Astrocyte (in vitro differentiated cells and primary cell): ENCODE data around the gene CAMK2D. TPM values are rescaled to one million over a fixed set of nuclear protein-coding genes. Genes with fewer than 3 reads are reported as not detected.

ENCODE experiments used
- DNase-seq: peaks from one replicate; pipeline ENCODE4 v3.0.0-alpha.2; 2010; ENCODE audit warnings: low read depth
- FAIRE-seq: peaks from 2 replicates; lab custom pipeline; 2011; peaks lifted over from hg19 to GRCh38; lab: Jason Lieb, UNC
- H2AFZ ChIP-seq: 2 replicates; pipeline ENCODE4 v1.6.0; 2012; ENCODE audit warnings: low read depth, low read length, inconsistent platforms
- H3K27ac ChIP-seq: 2 replicates; pipeline ENCODE4 v1.5.1; 2011; ENCODE audit warnings: low read depth, low read length, inconsistent platforms
- H3K27me3 ChIP-seq: 2 replicates; pipeline ENCODE4 v1.6.0; 2011; ENCODE audit warnings: low read length, inconsistent platforms; ENCODE audit not compliant: insufficient read depth
- H3K36me3 ChIP-seq: 2 replicates; pipeline ENCODE4 v1.5.1; 2011; ENCODE audit warnings: low read length, inconsistent platforms; ENCODE audit not compliant: insufficient read depth
- H3K4me1 ChIP-seq: 2 replicates; pipeline ENCODE4 v1.5.1; 2011; ENCODE audit warnings: low read length, inconsistent platforms; ENCODE audit not compliant: insufficient read depth
- H3K4me2 ChIP-seq: 2 replicates; pipeline ENCODE4 v1.6.0; 2012; ENCODE audit warnings: low read length, inconsistent platforms
- H3K4me3 ChIP-seq: 2 replicates; pipeline ENCODE4 v1.5.1; 2011; ENCODE audit warnings: low read depth, mild to moderate bottlenecking, low read length, inconsistent platforms; ENCODE audit not compliant: insufficient read depth
- H3K79me2 ChIP-seq: 2 replicates; pipeline ENCODE4 v1.6.0; 2012; ENCODE audit warnings: mild to moderate bottlenecking, low read length, inconsistent platforms; ENCODE audit not compliant: insufficient read depth
- H3K9ac ChIP-seq: 2 replicates; pipeline ENCODE4 v1.6.0; 2012; ENCODE audit warnings: mild to moderate bottlenecking, low read length, inconsistent platforms
- H3K9me3 ChIP-seq: 2 replicates; pipeline ENCODE4 v1.5.1; 2012; ENCODE audit warnings: low read depth, mild to moderate bottlenecking, low read length, inconsistent platforms; ENCODE audit not compliant: insufficient read depth
- H4K20me1 ChIP-seq: 2 replicates; pipeline ENCODE4 v1.6.0; 2012; ENCODE audit warnings: low read length, inconsistent platforms; ENCODE audit not compliant: insufficient read depth
- H3K27ac Mint-ChIP-seq: one replicate; pipeline ENCODE4 v1.8.0; 2021; ENCODE audit warnings: mild to moderate bottlenecking, mixed read lengths; ENCODE audit not compliant: unreplicated experiment
- H3K27me3 Mint-ChIP-seq: one replicate; pipeline ENCODE4 v1.8.0; 2021; ENCODE audit warnings: low read depth, mixed read lengths; ENCODE audit not compliant: unreplicated experiment
- H3K36me3 Mint-ChIP-seq: one replicate; pipeline ENCODE4 v1.8.0; 2021; ENCODE audit warnings: low read depth, mixed read lengths; ENCODE audit not compliant: unreplicated experiment
- H3K4me1 Mint-ChIP-seq: one replicate; pipeline ENCODE4 v1.8.0; 2021; ENCODE audit warnings: low read depth, mixed read lengths; ENCODE audit not compliant: unreplicated experiment
- H3K4me3 Mint-ChIP-seq: one replicate; pipeline ENCODE4 v1.8.0; 2021; ENCODE audit warnings: mild to moderate bottlenecking, moderate library complexity, mixed read lengths; ENCODE audit not compliant: unreplicated experiment
- H3K9me3 Mint-ChIP-seq: one replicate; pipeline ENCODE4 v1.8.0; 2021; ENCODE audit warnings: mild to moderate bottlenecking, mixed read lengths; ENCODE audit not compliant: unreplicated experiment
- CTCF ChIP-seq: IDR thresholded peaks from 2 replicates; pipeline ENCODE4 v1.5.1; 2011; ENCODE audit warnings: low read depth, mild to moderate bottlenecking, inconsistent platforms, low read length, moderate library complexity; ENCODE audit not compliant: insufficient read depth
- EZH2 ChIP-seq: IDR thresholded peaks from 2 replicates; pipeline ENCODE4 v1.6.1; 2012; ENCODE audit warnings: mild to moderate bottlenecking, low read length, inconsistent platforms; ENCODE audit not compliant: insufficient read depth
- total RNA-seq: library from RNA; stranded (reverse); gene quantifications from 2 replicates; pipeline ENCODE4 v1.2.1, GENCODE V29; 2021

CAMK2D gene
- total RNA-seq, 1 donor from 2014 or later = 80.8 TPM

DNA sequence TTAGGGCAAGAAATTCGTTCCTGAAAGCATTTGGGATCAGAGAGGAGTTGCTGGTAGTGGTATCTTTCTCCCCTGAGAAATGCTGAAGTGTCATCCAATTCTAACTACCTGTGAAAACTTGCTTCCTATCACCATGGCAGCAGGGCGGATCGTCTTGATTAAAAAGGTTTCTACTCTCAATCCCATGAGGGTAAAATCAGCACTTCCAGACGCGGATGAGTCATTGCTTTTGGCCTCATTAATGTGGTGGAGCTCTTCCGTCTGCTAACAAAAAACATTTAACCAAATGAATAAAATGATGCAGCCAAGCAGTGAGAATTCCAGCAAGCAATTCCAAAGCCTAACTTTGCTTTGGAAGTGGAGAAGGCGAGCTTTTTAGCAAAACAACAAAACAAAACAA is 325.6 kb downstream of the CAMK2D start:
- H3K4me2 ChIP-seq = peak overlapping the region; percentile 51
- H3K27ac Mint-ChIP-seq = peak overlapping the region; percentile 68
- no peak overlapping the region for H3K4me3 ChIP-seq
- H3K4me1 ChIP-seq = peaks cover 30% of the 10 kb centered on the region
- H3K27ac ChIP-seq = peak overlapping the region; percentile 30
- peaks cover 11% of the 10 kb centered on the region for H3K9me3 Mint-ChIP-seq
- peak; percentile 92 for DNase-seq
- no peaks in the 10 kb centered on the region for H3K36me3 ChIP-seq
- H3K4me3 Mint-ChIP-seq = no peak overlapping the region
- peaks cover 4% of the 10 kb centered on the region for H3K36me3 Mint-ChIP-seq
- no peaks in the 10 kb centered on the region for H4K20me1 ChIP-seq
- FAIRE-seq = peak; percentile 93
- H3K27me3 Mint-ChIP-seq = no peaks in the 10 kb centered on the region
- H3K9ac ChIP-seq = no peak overlapping the region
- H3K27me3 ChIP-seq = no peaks in the 10 kb centered on the region
- TF ChIP-seq CTCF (no peak), EZH2 (no peak)
- H2AFZ ChIP-seq = no peak overlapping the region
- H3K4me1 Mint-ChIP-seq = peaks cover 25% of the 10 kb centered on the region
- H3K9me3 ChIP-seq = no peaks in the 10 kb centered on the region
- no peaks in the 10 kb centered on the region for H3K79me2 ChIP-seq

GRCh38 chr4:113434247-113434587 is 327.3 kb downstream of the CAMK2D start:
- Mint-ChIP-seq H3K4me3 (peak overlapping the region; percentile 31), H3K9me3 (peaks cover 20% of the 10 kb centered on the region), H3K27ac (peak overlapping the region; percentile 81), H3K36me3 (peaks cover 9% of the 10 kb centered on the region), H3K27me3 (no peaks in the 10 kb centered on the region), H3K4me1 (peaks cover 25% of the 10 kb centered on the region)
- Histone ChIP-seq H3K36me3 (no peaks in the 10 kb centered on the region), H3K27me3 (no peaks in the 10 kb centered on the region), H3K27ac (peak overlapping the region; percentile 71), H3K79me2 (no peaks in the 10 kb centered on the region), H3K4me3 (no peak overlapping the region), H4K20me1 (no peaks in the 10 kb centered on the region), H3K4me1 (peaks cover 30% of the 10 kb centered on the region), H3K4me2 (peak overlapping the region; percentile 59), H3K9ac (no peak overlapping the region), H3K9me3 (no peaks in the 10 kb centered on the region), H2AFZ (peak overlapping the region; percentile 50)
- FAIRE-seq (peak; percentile 29), DNase-seq (peak; percentile 55)
- TF ChIP-seq CTCF (no peak), EZH2 (no peak)

GRCh38 chr4:113433536-113434246 is 327.8 kb downstream of the CAMK2D start:
- peaks cover 21% of the 10 kb centered on the region for H3K9me3 Mint-ChIP-seq
- FAIRE-seq = peak; percentile 63
- peak; percentile 39 for DNase-seq
- H3K4me3 ChIP-seq = no peak overlapping the region
- peaks cover 30% of the 10 kb centered on the region for H3K4me1 ChIP-seq
- H3K79me2 ChIP-seq = no peaks in the 10 kb centered on the region
- peaks cover 9% of the 10 kb centered on the region for H3K36me3 Mint-ChIP-seq
- H2AFZ ChIP-seq = peak overlapping the region; percentile 50
- peak overlapping the region; percentile 77 for H3K27ac Mint-ChIP-seq
- peak overlapping the region; percentile 71 for H3K27ac ChIP-seq
- no peaks in the 10 kb centered on the region for H3K27me3 Mint-ChIP-seq
- H3K4me1 Mint-ChIP-seq = peaks cover 25% of the 10 kb centered on the region
- no peak for TF ChIP-seq EZH2
- no peak overlapping the region for H3K9ac ChIP-seq
- peak overlapping the region; percentile 31 for H3K4me3 Mint-ChIP-seq
- no peaks in the 10 kb centered on the region for H3K36me3 ChIP-seq
- H3K9me3 ChIP-seq = no peaks in the 10 kb centered on the region
- no peaks in the 10 kb centered on the region for H4K20me1 ChIP-seq
- peak overlapping the region; percentile 59 for H3K4me2 ChIP-seq
- no peaks in the 10 kb centered on the region for H3K27me3 ChIP-seq
